ENCODE measurements around the gene ATP13A5.

Gene ATP13A5

GRCh38 chr3:193378706-193379105 is at the start of gene ATP13A5:
ATP13A5 (minus strand) TSS chr3:193378753; CDS start chr3:193378725, 28 bp downstream.
- in situ Hi-C loops (cut with HindIII; ENCODE audit: low pct_ligation_motif_present, low pct_unique_long_range_greater_than_20kb, low sequenced_read_pairs), result no loop called here
- DNase-seq, result no peak

GRCh38 chr3:193418576-193419373 is 40.2 kb upstream of the ATP13A5 start:
- in situ Hi-C loops (cut with HindIII; ENCODE audit: low pct_ligation_motif_present, low pct_unique_long_range_greater_than_20kb, low sequenced_read_pairs), result no loop called here
- no peak for DNase-seq

- in situ Hi-C loops (cut with HindIII; ENCODE audit: low pct_ligation_motif_present, low pct_unique_long_range_greater_than_20kb, low sequenced_read_pairs), result no loop called here
- no peak for DNase-seq
Measured at GRCh38 chr3:193416629-193417028, 38.1 kb upstream of the ATP13A5 start.

GRCh38 chr3:193407688-193408087 is 29.1 kb upstream of the ATP13A5 start:
- in situ Hi-C loops (cut with HindIII; ENCODE audit: low pct_ligation_motif_present, low pct_unique_long_range_greater_than_20kb, low sequenced_read_pairs), result no loop called here

GRCh38 chr3:193407112-193407511 is 28.6 kb upstream of the ATP13A5 start:
- in situ Hi-C loops (cut with HindIII; ENCODE audit: low pct_ligation_motif_present, low pct_unique_long_range_greater_than_20kb, low sequenced_read_pairs), result no loop called here
- no peak for DNase-seq

More at GRCh38 chr3:193407688-193408087, 29.1 kb upstream of the ATP13A5 start:
- no peak for DNase-seq

GRCh38 chr3:193403307-193403706 is 24.8 kb upstream of the ATP13A5 start:
- in situ Hi-C loops (cut with HindIII; ENCODE audit: low pct_ligation_motif_present, low pct_unique_long_range_greater_than_20kb, low sequenced_read_pairs), result no loop called here
- no peak for DNase-seq

- in situ Hi-C loops (cut with HindIII; ENCODE audit: low pct_ligation_motif_present, low pct_unique_long_range_greater_than_20kb, low sequenced_read_pairs), result no loop called here
- no peak for DNase-seq
Measured at GRCh38 chr3:193400304-193400703, 21.8 kb upstream of the ATP13A5 start.

GRCh38 chr3:193396451-193397244 is 18.1 kb upstream of the ATP13A5 start:
- in situ Hi-C loops (cut with HindIII; ENCODE audit: low pct_ligation_motif_present, low pct_unique_long_range_greater_than_20kb, low sequenced_read_pairs), result no loop called here
- no peak for DNase-seq

- in situ Hi-C loops (cut with HindIII; ENCODE audit: low pct_ligation_motif_present, low pct_unique_long_range_greater_than_20kb, low sequenced_read_pairs), result no loop called here
Measured at GRCh38 chr3:193391902-193392301, 13.3 kb upstream of the ATP13A5 start.

GRCh38 chr3:193389335-193389734 is 10.8 kb upstream of the ATP13A5 start:
- no peak for DNase-seq
- in situ Hi-C loops (cut with HindIII; ENCODE audit: low pct_ligation_motif_present, low pct_unique_long_range_greater_than_20kb, low sequenced_read_pairs), result no loop called here

More at GRCh38 chr3:193391902-193392301, 13.3 kb upstream of the ATP13A5 start:
- no peak for DNase-seq

GRCh38 chr3:193388361-193388760 is 9.8 kb upstream of the ATP13A5 start:
- DNase-seq, result no peak
- in situ Hi-C loops (cut with HindIII; ENCODE audit: low pct_ligation_motif_present, low pct_unique_long_range_greater_than_20kb, low sequenced_read_pairs), result no loop called here

GRCh38 chr3:193387596-193387995 is 9.0 kb upstream of the ATP13A5 start:
- in situ Hi-C loops (cut with HindIII; ENCODE audit: low pct_ligation_motif_present, low pct_unique_long_range_greater_than_20kb, low sequenced_read_pairs), result no loop called here
- DNase-seq, result no peak

GRCh38 chr3:193377591-193377990 is 962 bp downstream of the ATP13A5 start:
- in situ Hi-C loops (cut with HindIII; ENCODE audit: low pct_ligation_motif_present, low pct_unique_long_range_greater_than_20kb, low sequenced_read_pairs), result no loop called here
- DNase-seq, result no peak

- DNase-seq, result no peak
- in situ Hi-C loops (cut with HindIII; ENCODE audit: low pct_ligation_motif_present, low pct_unique_long_range_greater_than_20kb, low sequenced_read_pairs), result no loop called here
Measured at GRCh38 chr3:193375614-193376013, 2.9 kb downstream of the ATP13A5 start.

- DNase-seq, result no peak
- in situ Hi-C loops (cut with HindIII; ENCODE audit: low pct_ligation_motif_present, low pct_unique_long_range_greater_than_20kb, low sequenced_read_pairs), result no loop called here
Measured at GRCh38 chr3:193372783-193373182, 5.8 kb downstream of the ATP13A5 start.

GRCh38 chr3:193367868-193368267 is 10.7 kb downstream of the ATP13A5 start:
- in situ Hi-C loops (cut with HindIII; ENCODE audit: low pct_ligation_motif_present, low pct_unique_long_range_greater_than_20kb, low sequenced_read_pairs), result no loop called here
- DNase-seq, result no peak

GRCh38 chr3:193357291-193357690 is 21.3 kb downstream of the ATP13A5 start:
- DNase-seq, result no peak
- in situ Hi-C loops (cut with HindIII; ENCODE audit: low pct_ligation_motif_present, low pct_unique_long_range_greater_than_20kb, low sequenced_read_pairs), result no loop called here

- in situ Hi-C loops (cut with HindIII; ENCODE audit: low pct_ligation_motif_present, low pct_unique_long_range_greater_than_20kb, low sequenced_read_pairs), result no loop called here
- no peak for DNase-seq
Measured at GRCh38 chr3:193354423-193354822, 24.1 kb downstream of the ATP13A5 start.

- in situ Hi-C loops (cut with HindIII; ENCODE audit: low pct_ligation_motif_present, low pct_unique_long_range_greater_than_20kb, low sequenced_read_pairs), result no loop called here
- no peak for DNase-seq
Measured at GRCh38 chr3:193350744-193351143, 27.8 kb downstream of the ATP13A5 start.

GRCh38 chr3:193348686-193349085 is 29.9 kb downstream of the ATP13A5 start:
- in situ Hi-C loops (cut with HindIII; ENCODE audit: low pct_ligation_motif_present, low pct_unique_long_range_greater_than_20kb, low sequenced_read_pairs), result no loop called here
- no peak for DNase-seq

Measured in ACHN (cell line).